ENCODE data around the gene F7.
"Not testable (repeated sequence)": the region's sequence is repeated elsewhere in the genome, so short reads cannot be mapped to it uniquely, and the experiment has no call there.

F7 gene

DNA sequence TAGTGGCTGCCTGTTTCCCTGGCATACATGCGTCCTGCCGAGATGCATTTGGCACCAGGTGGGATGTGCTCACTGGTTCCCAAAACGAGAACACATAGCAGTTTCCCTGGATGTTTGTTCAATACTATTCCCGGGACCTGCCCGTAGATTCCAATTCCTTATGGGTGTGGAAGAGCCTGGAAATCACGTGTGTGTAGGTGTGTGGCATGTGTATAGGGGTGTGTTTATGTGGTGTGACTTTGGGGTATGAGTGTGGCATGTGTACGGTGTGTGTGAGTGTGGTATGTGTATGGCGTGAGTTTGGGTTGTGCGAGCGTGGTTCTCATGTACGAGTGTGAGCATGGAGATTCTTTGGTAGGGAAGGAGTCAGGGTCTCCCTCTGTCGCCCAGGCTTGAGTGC is 2.9 kb upstream of the F7 start:
- TF ChIP-seq Cebpa-rat (IDR thresholded peaks at IDR 0.05), result no peak
- peaks cover 0 to 17% (median 9%) of the 10 kb centered on the region in 10 experiments; a peak in 13 of 20 replicates for H3K4me1 ChIP-seq
- H3K9ac ChIP-seq, result no peak overlapping the region
- H3K9me3 ChIP-seq (replicated peaks in 1 of 11), result no peaks in the 10 kb centered on the region
- no peak overlapping the region for H3K27ac ChIP-seq
- peaks cover 0 to 8% (median 0%) of the 10 kb centered on the region in 11 experiments; a peak in 1 of 22 replicates for H4K20me1 ChIP-seq
- no peak overlapping the region for H3K4me2 ChIP-seq
- H3K4me3 ChIP-seq, result no peak overlapping the region
- no peaks in the 10 kb centered on the region for H3K36me3 ChIP-seq
- H3K27me3 ChIP-seq, result no peaks in the 10 kb centered on the region

DNA sequence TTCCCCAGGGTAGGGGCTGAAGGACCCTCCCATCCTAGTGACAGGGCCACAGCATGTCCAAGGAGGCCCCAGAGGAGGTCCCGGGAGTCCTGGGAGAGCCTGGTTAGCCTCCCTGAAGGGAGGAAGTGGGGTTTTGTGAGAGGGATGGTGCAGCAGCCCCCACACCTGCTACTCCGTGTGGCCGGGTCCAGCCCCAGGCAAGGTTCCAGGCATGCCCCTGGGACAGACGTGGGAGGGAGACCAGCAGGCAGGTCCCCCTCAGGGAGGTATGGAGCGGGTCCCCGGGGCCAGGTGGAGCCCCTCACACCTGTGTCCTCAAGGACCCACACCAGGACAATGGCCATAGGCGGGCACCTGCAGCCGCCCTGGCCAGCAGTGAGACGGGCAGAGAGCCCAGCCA is 1.9 kb upstream of the F7 start:
- no peak overlapping the region for H3K27ac ChIP-seq
- TF ChIP-seq Cebpa-rat (IDR thresholded peaks at IDR 0.05), result no peak
- H3K4me2 ChIP-seq, result peak overlapping the region in 4 of 11 experiments; percentile 2 to 21 (median 16); a peak in 6 of 22 replicates

DNA sequence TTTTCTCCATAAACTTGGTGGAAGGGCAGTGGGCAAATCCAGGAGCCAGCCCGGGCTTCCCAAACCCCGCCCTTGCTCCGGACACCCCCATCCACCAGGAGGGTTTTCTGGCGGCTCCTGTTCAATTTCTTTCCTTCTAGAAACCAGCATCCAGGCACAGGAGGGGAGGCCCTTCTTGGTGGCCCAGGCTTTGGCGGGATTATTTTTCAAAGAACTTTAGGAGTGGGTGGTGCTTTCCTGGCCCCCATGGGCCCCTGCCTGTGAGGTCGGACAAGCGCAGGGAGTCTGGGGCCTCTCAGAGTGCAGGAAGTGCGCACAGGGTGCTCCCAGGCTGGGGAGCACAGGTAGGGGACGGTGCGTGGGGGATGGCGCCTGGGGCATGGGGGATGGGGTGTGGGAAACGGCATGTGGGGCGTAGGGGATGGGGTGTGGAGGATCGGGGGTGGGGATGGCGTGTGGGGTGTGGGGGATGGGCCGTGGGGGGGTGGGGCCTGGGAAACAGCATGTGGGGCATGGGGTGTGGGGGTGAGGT is 396 bp downstream of the F7 start:
- Histone ChIP-seq H3K27me3 (no peaks in the 10 kb centered on the region), H4K20me1 (peaks cover 0 to 8% (median 0%) of the 10 kb centered on the region in 11 experiments; a peak in 1 of 22 replicates), H3K9me3 (replicated peaks in 1 of 11) (peaks cover 20 to 28% (median 26%) of the 10 kb centered on the region in 11 experiments), H3K27ac (no peak overlapping the region), H3K4me1 (peaks cover 0 to 17% (median 9%) of the 10 kb centered on the region in 10 experiments; a peak in 13 of 20 replicates), H3K4me2 (peak overlapping the region in 8 of 11 experiments; percentile 7 to 51 (median 20); a peak in 9 of 22 replicates), H3K36me3 (no peaks in the 10 kb centered on the region), H3K9ac (peak overlapping the region in 1 of 11 experiments; percentile 25; a peak in 1 of 22 replicates), H3K4me3 (no peak overlapping the region)
- TF ChIP-seq Cebpa-rat (IDR thresholded peaks at IDR 0.05), result no peak

More for the DNA sequence above, 1.9 kb upstream of the F7 start:
- H3K9me3 ChIP-seq (replicated peaks in 1 of 11), result peaks cover 0 to 6% (median 3%) of the 10 kb centered on the region in 11 experiments; a peak in 7 of 22 replicates
- H3K36me3 ChIP-seq, result no peaks in the 10 kb centered on the region
- H3K4me3 ChIP-seq, result no peak overlapping the region
- peaks cover 0 to 17% (median 9%) of the 10 kb centered on the region in 10 experiments; a peak in 13 of 20 replicates for H3K4me1 ChIP-seq
- H4K20me1 ChIP-seq, result peaks cover 0 to 8% (median 0%) of the 10 kb centered on the region in 11 experiments; a peak in 1 of 22 replicates
- no peak overlapping the region for H3K9ac ChIP-seq
- H3K27me3 ChIP-seq, result no peaks in the 10 kb centered on the region

DNA sequence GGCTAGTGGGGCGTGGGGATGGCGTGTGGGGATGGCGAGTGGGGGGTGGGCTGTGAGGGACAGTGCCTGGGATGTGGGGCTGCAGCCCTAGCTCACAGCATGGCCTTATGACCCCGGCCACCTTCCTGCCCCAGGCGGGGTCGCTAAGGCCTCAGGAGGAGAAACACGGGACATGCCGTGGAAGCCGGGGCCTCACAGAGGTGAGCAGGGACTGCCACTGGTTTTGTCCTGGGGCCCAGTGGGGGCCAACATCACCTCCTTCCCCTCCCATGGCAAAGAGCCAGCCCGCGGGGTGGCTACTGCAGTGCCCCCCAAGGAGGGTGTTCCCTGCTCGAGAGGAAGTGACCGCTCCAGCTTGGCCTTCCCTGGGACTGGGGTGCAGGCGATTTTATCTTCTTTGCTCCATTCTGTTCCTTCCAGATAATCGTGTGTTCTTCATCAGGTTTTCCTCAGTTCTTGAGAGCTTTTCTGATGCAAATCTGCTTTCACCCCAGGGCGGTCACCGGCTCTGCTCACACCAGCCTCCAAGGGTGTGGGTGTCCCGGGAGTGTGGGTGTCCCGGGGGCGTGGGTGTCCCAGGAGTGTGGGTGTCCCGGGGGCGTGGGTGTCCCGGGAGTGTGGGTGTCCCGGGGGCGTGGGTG is 1.2 kb downstream of the F7 start:
- Histone ChIP-seq H3K4me2 (no peak overlapping the region), H3K9ac (no peak overlapping the region), H3K27me3 (no peaks in the 10 kb centered on the region), H3K9me3 (replicated peaks in 1 of 11) (peaks cover 21 to 30% (median 26%) of the 10 kb centered on the region in 11 experiments), H3K36me3 (no peaks in the 10 kb centered on the region), H3K4me1 (peaks cover 0 to 17% (median 9%) of the 10 kb centered on the region in 10 experiments; a peak in 13 of 20 replicates), H3K4me3 (no peak overlapping the region), H3K27ac (no peak overlapping the region), H4K20me1 (peaks cover 0 to 8% (median 0%) of the 10 kb centered on the region in 11 experiments; a peak in 1 of 22 replicates)
- TF ChIP-seq Cebpa-rat (IDR thresholded peaks at IDR 0.05), result no peak

DNA sequence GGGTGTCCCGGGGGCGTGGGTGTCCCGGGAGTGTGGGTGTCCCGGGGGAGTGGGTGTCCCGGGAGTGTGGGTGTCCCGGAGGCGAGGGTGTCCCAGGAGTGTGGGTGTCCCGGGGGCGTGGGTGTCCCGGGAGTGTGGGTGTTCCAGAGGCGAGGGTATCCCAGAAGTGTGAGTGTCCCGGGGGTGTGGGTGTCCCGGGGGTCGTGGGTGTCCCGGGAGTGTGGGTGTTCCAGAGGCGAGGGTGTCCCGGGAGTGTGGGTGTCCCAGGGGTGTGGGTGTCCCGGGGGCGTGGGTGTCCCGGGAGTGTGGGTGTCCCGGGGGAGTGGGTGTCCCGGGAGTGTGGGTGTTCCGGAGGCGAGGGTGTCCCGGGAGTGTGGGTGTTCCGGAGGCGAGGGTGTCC is 2.9 kb downstream of the F7 start:
- peaks cover 0 to 19% (median 9%) of the 10 kb centered on the region in 10 experiments; a peak in 13 of 20 replicates for H3K4me1 ChIP-seq
- not testable (repeated sequence) for H3K4me2 ChIP-seq, H3K4me3 ChIP-seq

DNA sequence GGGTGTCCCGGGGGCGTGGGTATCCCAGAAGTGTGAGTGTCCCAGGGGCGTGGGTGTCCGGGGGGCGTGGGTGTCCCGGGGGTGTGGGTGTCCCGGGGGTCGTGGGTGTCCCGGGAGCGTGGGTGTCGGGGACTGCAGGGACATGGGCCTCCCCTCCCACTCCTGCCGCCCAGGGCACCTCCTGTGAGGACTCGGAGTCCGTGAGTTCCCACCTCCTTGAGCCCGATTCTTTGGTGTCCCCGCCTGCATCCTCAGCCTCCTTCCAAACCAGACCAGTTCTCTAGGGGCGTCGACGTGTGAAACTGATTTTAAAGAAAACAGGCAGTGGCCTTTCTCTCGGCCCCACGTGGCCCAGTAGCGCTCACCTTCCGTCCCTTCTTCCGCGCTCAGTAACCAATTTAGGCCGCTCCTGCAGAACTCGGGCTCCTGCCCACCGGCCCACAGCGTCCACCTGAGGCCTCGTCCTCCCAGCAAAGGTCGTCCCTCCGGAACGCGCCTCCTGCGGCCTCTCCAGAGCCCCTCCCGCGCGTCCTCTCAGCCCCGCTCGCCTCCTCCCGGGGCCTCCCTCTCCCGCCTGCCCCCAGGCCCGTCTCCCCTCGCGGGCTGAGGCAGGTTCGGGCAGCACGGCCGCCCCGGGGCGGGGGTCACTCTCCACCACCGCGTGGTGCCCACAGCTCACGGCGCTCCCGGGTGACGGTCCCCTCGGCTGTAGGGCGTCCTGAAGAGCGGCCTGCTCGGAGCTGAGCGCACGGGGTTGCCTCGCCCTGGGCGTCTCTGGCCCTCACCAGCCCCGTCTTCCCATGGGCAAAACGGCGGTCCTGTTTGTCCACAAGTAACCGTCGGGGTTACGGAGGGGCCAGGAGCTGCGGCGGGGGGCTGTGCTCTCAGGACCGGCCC is 3.8 kb downstream of the F7 start:
- H4K20me1 ChIP-seq, result 0 out of 22 replicates have a peak, but pooled peaks cover 0 to 4% (median 0%) of the 10 kb centered on the region in 11 experiments
- peaks cover 0 to 14% (median 8%) of the 10 kb centered on the region in 10 experiments; a peak in 13 of 20 replicates for H3K4me1 ChIP-seq
- H3K9me3 ChIP-seq (replicated peaks in 1 of 11), result peaks cover 21 to 30% (median 26%) of the 10 kb centered on the region in 11 experiments
- no peak overlapping the region for H3K9ac ChIP-seq
- no peak overlapping the region for H3K4me3 ChIP-seq
- H3K4me2 ChIP-seq, result no peak overlapping the region
- no peak for TF ChIP-seq Cebpa-rat (IDR thresholded peaks at IDR 0.05)
- H3K27me3 ChIP-seq, result no peaks in the 10 kb centered on the region
- H3K27ac ChIP-seq, result no peak overlapping the region
- no peaks in the 10 kb centered on the region for H3K36me3 ChIP-seq

More for the DNA sequence above, 2.9 kb downstream of the F7 start:
- not testable (repeated sequence) for H3K27ac ChIP-seq, H3K27me3 ChIP-seq, H3K36me3 ChIP-seq, H4K20me1 ChIP-seq, H3K9ac ChIP-seq
- H3K9me3 ChIP-seq (replicated peaks in 1 of 11), result peaks cover 21 to 30% (median 26%) of the 10 kb centered on the region in 11 experiments

DNA sequence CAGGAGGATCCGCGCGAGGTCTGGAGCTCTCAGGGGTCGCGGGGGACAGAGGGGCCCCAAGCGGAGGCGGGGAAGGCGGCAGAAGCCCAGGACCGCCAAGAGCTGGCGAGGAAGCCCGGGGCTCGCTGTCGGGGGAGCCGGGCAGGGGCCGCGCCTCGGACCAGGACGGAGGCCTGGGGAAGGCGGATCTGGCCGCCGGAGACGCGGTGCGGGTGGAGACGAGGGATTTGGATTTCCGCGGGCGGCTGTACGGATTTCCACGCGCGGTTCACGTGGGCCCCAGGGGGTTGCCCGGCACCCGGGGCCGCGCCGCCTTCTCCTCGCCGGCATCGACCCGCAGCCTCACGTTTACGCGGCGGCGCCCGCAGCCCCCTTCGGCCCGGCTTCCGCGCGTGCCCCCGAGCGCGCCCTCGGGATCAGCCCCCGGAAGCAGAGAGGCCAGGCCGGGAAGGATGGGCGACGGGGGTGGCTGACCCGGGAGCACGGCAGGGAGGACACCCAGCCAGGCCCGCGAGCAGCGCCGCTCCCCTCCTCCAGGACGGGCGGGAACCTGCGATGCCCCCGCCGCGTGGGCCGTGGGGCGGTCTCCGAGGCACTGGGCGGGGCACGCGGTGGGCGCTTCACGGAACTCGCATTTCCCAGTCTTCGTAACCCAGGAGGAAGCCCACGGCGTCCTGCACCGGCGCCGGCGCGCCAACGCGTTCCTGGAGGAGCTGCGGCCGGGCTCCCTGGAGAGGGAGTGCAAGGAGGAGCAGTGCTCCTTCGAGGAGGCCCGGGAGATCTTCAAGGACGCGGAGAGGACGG is 4.7 kb downstream of the F7 start:
- peaks cover 0 to 13% (median 8%) of the 10 kb centered on the region in 10 experiments; a peak in 13 of 20 replicates for H3K4me1 ChIP-seq
- no peak overlapping the region for H3K9ac ChIP-seq
- H3K36me3 ChIP-seq, result no peaks in the 10 kb centered on the region
- no peaks in the 10 kb centered on the region for H3K27me3 ChIP-seq
- no peak overlapping the region for H3K27ac ChIP-seq
- H3K4me2 ChIP-seq, result no peak overlapping the region
- no peak overlapping the region for H3K4me3 ChIP-seq
- no peak for TF ChIP-seq Cebpa-rat (IDR thresholded peaks at IDR 0.05)
- peaks cover 21 to 30% (median 26%) of the 10 kb centered on the region in 11 experiments for H3K9me3 ChIP-seq (replicated peaks in 1 of 11)
- H4K20me1 ChIP-seq, result peaks cover 0 to 4% (median 0%) of the 10 kb centered on the region in 11 experiments; a peak in 1 of 22 replicates

DNA sequence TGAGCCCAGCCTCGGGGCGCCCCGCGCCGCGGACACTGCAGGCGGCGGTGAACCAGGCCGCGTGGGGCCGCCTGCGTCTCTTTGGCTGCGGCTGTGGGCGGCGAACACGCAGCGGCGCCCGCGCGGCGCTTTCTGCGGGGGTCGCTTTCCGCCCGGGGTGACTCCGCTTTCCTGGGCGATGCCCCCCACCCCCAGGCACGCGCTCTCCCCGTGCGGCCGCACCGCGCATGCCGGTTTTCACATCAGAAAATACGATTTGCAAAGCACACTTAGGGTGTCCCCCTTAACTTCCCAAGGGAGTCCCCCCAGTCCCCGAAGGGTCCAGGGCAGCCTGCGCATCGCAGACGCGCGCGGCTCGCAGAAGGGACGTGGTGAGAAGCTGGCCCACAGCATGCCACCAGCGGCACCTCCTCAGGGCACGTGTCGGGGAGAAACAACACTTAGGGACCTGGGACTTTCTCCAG is 5.3 kb downstream of the F7 start:
- Histone ChIP-seq H3K9ac (no peak overlapping the region), H3K36me3 (no peaks in the 10 kb centered on the region), H3K9me3 (replicated peaks in 1 of 11) (peaks cover 21 to 30% (median 26%) of the 10 kb centered on the region in 11 experiments), H3K4me2 (no peak overlapping the region), H3K4me3 (no peak overlapping the region), H3K27ac (no peak overlapping the region), H3K4me1 (peaks cover 0 to 7% (median 2%) of the 10 kb centered on the region in 10 experiments; a peak in 13 of 20 replicates), H4K20me1 (peaks cover 0 to 4% (median 0%) of the 10 kb centered on the region in 11 experiments; a peak in 1 of 22 replicates), H3K27me3 (no peaks in the 10 kb centered on the region)
- no peak for TF ChIP-seq Cebpa-rat (IDR thresholded peaks at IDR 0.05)

DNA sequence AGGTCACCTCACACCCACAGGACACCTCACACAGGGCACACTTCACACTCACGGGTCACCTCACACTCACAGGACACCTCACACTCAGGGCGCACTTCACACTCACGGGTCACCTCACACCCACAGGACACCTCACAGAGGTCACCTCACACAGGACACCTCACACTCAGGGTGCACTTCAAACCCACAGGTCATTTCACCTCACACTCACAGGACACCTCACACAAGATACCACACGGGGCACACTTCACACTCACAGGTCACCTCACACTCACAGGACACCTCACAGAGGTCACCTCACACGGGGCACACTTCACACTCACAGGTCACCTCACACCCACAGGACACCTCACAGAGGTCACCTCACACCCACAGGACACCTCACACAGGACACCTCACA is 6.2 kb downstream of the F7 start:
- not testable (repeated sequence) for H3K9ac ChIP-seq, H3K4me3 ChIP-seq, H3K36me3 ChIP-seq, H3K27ac ChIP-seq, H3K4me1 ChIP-seq, H3K27me3 ChIP-seq, H3K4me2 ChIP-seq, H4K20me1 ChIP-seq
- H3K9me3 ChIP-seq (replicated peaks in 1 of 11), result peaks cover 21 to 30% (median 26%) of the 10 kb centered on the region in 11 experiments

DNA sequence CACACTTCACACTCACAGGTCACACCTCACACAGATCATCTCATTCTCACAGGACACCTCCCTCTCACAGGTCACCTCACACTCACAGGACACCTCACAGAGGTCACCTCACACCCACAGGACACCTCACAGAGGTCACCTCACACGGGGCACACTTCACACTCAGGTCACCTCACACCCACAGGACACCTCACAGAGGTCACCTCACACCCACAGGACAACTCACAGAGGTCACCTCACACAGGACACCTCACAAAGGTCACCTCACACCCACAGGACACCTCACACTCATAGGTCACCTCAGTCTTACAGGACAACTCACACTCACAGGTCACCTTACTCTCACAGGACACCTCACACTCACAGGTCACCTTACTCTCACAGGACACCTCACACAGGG is 6.9 kb downstream of the F7 start:
- not testable (repeated sequence) for H3K4me3 ChIP-seq, H4K20me1 ChIP-seq, H3K36me3 ChIP-seq, H3K27me3 ChIP-seq, H3K4me1 ChIP-seq, H3K27ac ChIP-seq, H3K9ac ChIP-seq, H3K4me2 ChIP-seq
- peaks cover 21 to 30% (median 26%) of the 10 kb centered on the region in 11 experiments for H3K9me3 ChIP-seq (replicated peaks in 1 of 11)

Measured in BLaER1 treated with 17β-estradiol and CSF1 and Interleukin-3, amounts not matched to agents 10 nM and 100 nM (cell line).